ENCODE measurements around the gene HADH. TPM values are rescaled to one million over a fixed set of nuclear protein-coding genes. Genes with fewer than 3 reads are reported as not detected.

The HADH gene
- total RNA-seq, 2 experiments from 2014 or later = 58.4 to 60.8 TPM

Other genes starting within 250 kb of the HADH start
- gene SGMS2, start 165.0 kb upstream of the HADH start, total RNA-seq = 1 to 10 TPM in 1 of 2 experiments, under 1 TPM in 1; 0.84 to 1.8 TPM
- gene CYP2U1, start 58.3 kb upstream of the HADH start, total RNA-seq = 1 to 10 TPM; 2.3 to 2.4 TPM
- gene LEF1, start 179.0 kb downstream of the HADH start, total RNA-seq = 100 to 1,000 TPM; 175 to 302 TPM